Activated CD4-positive, alpha-beta T cell treated with anti-CD3 and anti-CD28 coated beads, Interleukin-2, amount 50 U/mL, for 16 hours (primary cell): Measurements from ENCODE around the gene MICU1.
"Not testable (repeated sequence)": the region's sequence is repeated elsewhere in the genome, so short reads cannot be mapped to it uniquely, and the experiment has no call there.

Source experiments
- DNase-seq: peaks from one replicate; pipeline ENCODE4 v3.0.0-alpha.2; 2020

The MICU1 gene

GRCh38 chr10:72557362-72557761 is 68.5 kb downstream of the MICU1 start:
- no peak for DNase-seq

- DNase-seq = no peak
These were observed 73.0 kb downstream of the MICU1 start for GRCh38 chr10:72552857-72553256.

GRCh38 chr10:72550239-72550638 is 75.6 kb downstream of the MICU1 start:
- DNase-seq = no peak

- no peak for DNase-seq
These were observed 80.3 kb downstream of the MICU1 start for GRCh38 chr10:72545546-72545945.

GRCh38 chr10:72543855-72544254 is 82.0 kb downstream of the MICU1 start:
- DNase-seq = not testable (repeated sequence)

GRCh38 chr10:72542396-72542815 is 83.5 kb downstream of the MICU1 start:
- DNase-seq = no peak

GRCh38 chr10:72541337-72541736 is 84.5 kb downstream of the MICU1 start:
- no peak for DNase-seq

- no peak for DNase-seq
These were observed 85.6 kb downstream of the MICU1 start for GRCh38 chr10:72540193-72540807.

- DNase-seq = no peak
These were observed 86.7 kb downstream of the MICU1 start for GRCh38 chr10:72539137-72539536.

- DNase-seq = no peak
These were observed 100.2 kb downstream of the MICU1 start for GRCh38 chr10:72525689-72526088.

- DNase-seq = no peak
These were observed 100.6 kb downstream of the MICU1 start for GRCh38 chr10:72525277-72525676.

GRCh38 chr10:72524489-72524888 is 101.4 kb downstream of the MICU1 start:
- no peak for DNase-seq

GRCh38 chr10:72523932-72524396 is 101.9 kb downstream of the MICU1 start:
- no peak for DNase-seq

GRCh38 chr10:72523062-72523461 is 102.8 kb downstream of the MICU1 start:
- DNase-seq = no peak

GRCh38 chr10:72517244-72517643 is 108.6 kb downstream of the MICU1 start:
- no peak for DNase-seq

GRCh38 chr10:72515455-72515854 is 110.4 kb downstream of the MICU1 start:
- DNase-seq = no peak

- DNase-seq = no peak
These were observed 112.0 kb downstream of the MICU1 start for GRCh38 chr10:72513910-72514309.

- DNase-seq = no peak
These were observed 114.4 kb downstream of the MICU1 start for GRCh38 chr10:72511459-72511858.

GRCh38 chr10:72509941-72510340 is 115.9 kb downstream of the MICU1 start:
- no peak for DNase-seq

- DNase-seq = peak; percentile 24
These were observed 116.6 kb downstream of the MICU1 start for GRCh38 chr10:72509206-72509799.

- DNase-seq = no peak
These were observed 117.8 kb downstream of the MICU1 start for GRCh38 chr10:72508033-72508432.

- DNase-seq = no peak
These were observed 119.4 kb downstream of the MICU1 start for GRCh38 chr10:72506474-72506873.

- DNase-seq = no peak
These were observed 120.4 kb downstream of the MICU1 start for GRCh38 chr10:72505435-72505834.

GRCh38 chr10:72503694-72504438 is 122.0 kb downstream of the MICU1 start:
- DNase-seq = no peak
